SH-SY5Y (cell line): ENCODE data around the gene KRABD2.

Experiments used
- GATA2 ChIP-seq: IDR thresholded peaks from 2 replicates; pipeline ENCODE4 v1.6.1; 2011; ENCODE audit warnings: mild to moderate bottlenecking, low read depth, low read length
- GATA3 ChIP-seq: IDR thresholded peaks from 2 replicates; pipeline ENCODE4 v1.6.1; 2011; ENCODE audit warnings: low read depth, mild to moderate bottlenecking, low read length, moderate library complexity

DNA sequence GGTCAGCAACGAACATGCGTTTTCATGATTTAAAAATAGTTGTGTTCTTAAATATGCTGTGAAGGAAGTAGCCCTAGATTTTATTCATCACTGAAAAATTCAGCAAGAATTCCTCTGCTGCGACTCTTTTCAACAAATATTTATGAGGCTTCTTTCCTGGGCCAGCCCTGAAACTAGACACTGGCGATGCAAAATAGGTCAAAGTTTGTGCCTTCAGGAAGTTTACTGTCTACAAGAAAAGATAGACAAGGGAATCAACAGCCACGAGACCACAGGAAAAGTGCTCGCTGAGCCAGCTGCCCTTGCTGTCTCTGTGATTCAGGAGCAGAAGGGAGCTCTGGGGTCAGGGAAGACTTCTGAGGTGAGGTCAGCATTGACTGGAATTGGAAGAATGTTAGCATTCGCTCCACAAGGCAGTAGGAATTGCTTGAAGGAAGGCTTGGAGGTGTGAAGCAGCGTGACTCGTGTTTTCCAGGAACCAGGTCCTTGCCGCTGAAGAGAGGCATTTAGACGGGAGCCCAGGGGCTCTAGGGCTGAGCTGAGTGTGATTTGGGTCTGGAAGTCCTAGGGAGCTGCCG, 8.4 kb upstream of the KRABD2 start:
- TF ChIP-seq GATA2 (no peak), GATA3 (no peak)
